Body of pancreas (tissue), 4 donors: ENCODE data around the gene MTM1.

Source experiments
- POLR2A ChIP-seq, 3 donors: fragments of 450-650 bp; IDR thresholded peaks; one replicate each; pipeline ENCODE4 v1.6.1; 2016; ENCODE audit warnings: antibody characterized with exemption in 3 of 3, mild to moderate bottlenecking in 2 of 3
- TF ChIP-seq, protein P1 (sequence below), 7 experiments: fragments of 450-650 bp in 4 of 7; fragments of 200-600 bp in 3 of 7; sonication (generic) in 3 of 7; IDR thresholded peaks; one replicate each; pipeline ENCODE4 v1.5.1; 2016 to 2019; ENCODE audit warnings: antibody characterized with exemption in 7 of 7

DNA sequence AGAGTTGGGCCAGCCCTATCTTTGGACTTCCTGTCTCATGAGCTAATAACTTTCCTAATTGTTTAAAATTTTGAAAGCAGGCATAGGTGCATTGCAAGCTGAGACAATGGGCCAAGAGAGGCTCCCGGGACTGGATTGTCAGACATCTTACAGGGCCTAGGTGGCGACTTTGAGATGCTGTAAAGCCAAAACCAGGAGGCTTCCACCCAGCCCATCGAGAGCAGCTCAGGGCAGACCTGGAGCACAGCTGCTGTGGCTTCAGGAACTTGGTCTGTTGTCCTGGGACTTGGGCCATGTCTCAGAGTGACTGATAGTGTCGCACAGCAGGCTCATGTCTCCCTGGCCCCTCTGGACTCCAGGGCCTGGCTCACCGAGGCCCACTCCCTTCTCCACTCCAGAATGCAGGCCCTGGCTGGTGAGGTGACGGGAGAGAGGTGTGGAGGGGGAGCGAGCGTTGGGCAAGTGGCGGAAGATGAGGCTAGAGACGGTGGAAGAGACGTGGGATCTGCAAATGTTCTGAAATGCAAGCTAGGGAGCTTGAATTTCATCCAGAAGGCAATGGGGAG lies 24.1 kb upstream of the MTM1 start:
- TF ChIP-seq, protein P1, sequence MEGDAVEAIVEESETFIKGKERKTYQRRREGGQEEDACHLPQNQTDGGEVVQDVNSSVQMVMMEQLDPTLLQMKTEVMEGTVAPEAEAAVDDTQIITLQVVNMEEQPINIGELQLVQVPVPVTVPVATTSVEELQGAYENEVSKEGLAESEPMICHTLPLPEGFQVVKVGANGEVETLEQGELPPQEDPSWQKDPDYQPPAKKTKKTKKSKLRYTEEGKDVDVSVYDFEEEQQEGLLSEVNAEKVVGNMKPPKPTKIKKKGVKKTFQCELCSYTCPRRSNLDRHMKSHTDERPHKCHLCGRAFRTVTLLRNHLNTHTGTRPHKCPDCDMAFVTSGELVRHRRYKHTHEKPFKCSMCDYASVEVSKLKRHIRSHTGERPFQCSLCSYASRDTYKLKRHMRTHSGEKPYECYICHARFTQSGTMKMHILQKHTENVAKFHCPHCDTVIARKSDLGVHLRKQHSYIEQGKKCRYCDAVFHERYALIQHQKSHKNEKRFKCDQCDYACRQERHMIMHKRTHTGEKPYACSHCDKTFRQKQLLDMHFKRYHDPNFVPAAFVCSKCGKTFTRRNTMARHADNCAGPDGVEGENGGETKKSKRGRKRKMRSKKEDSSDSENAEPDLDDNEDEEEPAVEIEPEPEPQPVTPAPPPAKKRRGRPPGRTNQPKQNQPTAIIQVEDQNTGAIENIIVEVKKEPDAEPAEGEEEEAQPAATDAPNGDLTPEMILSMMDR (IDR thresholded peaks at IDR 0.05) = peak in 1 of 7 experiments; percentile 9
- TF ChIP-seq POLR2A (IDR thresholded peaks at IDR 0.05) = no peak
